Esophagus muscularis mucosa (tissue), 4 donors: ENCODE data around the gene THBS1. TPM values are rescaled to one million over a fixed set of nuclear protein-coding genes. Genes with fewer than 3 reads are reported as not detected.
A peak's percentile ranks its signal among the peaks of the same experiment; 100 is the strongest.

Experiments used
- DNase-seq: peaks from one replicate; pipeline ENCODE4 v3.0.0-alpha.2; 2017; ENCODE audit errors: extremely low spot score
- H3K27ac ChIP-seq, 4 donors: fragments of 200-600 bp; sonication (generic); replicated peaks in 1 of 4; 1 replicate in 3 of 4; 2 replicates in 1 of 4; pipeline ENCODE4 v1.5.1; 2016 to 2019; ENCODE audit warnings: mild to moderate bottlenecking in 1 of 4
- H3K27me3 ChIP-seq, 4 donors: fragments of 200-600 bp; sonication (generic); one replicate each; pipeline versions ENCODE4 v1.5.1 to v1.6.0; 2016 to 2019
- H3K36me3 ChIP-seq, 4 donors: fragments of 200-600 bp; sonication (generic); one replicate each; pipeline ENCODE4 v1.5.1; 2016 to 2019
- H3K4me1 ChIP-seq, 4 donors: fragments of 200-600 bp; sonication (generic); one replicate each; pipeline ENCODE4 v1.5.1; 2016 to 2019
- H3K4me3 ChIP-seq, 4 donors: fragments of 200-600 bp; sonication (generic); 1 replicate in 2 of 4; 2 replicates in 2 of 4; pipeline ENCODE4 v1.5.1; 2016 to 2019; ENCODE audit warnings: mild to moderate bottlenecking in 4 of 4, moderate library complexity in 1 of 4
- H3K9me3 ChIP-seq, 4 donors: fragments of 200-600 bp; sonication (generic); 1 replicate in 3 of 4; 2 replicates in 1 of 4; pipeline ENCODE4 v1.5.1; 2016 to 2019
- CTCF ChIP-seq, 3 experiments: fragments of 200-600 bp in 2 of 3; fragments of 450-650 bp in 1 of 3; sonication (generic) in 2 of 3; IDR thresholded peaks; one replicate each; pipeline ENCODE4 v1.5.1; 2017 to 2019; ENCODE audit warnings: antibody characterized with exemption in 3 of 3, mild to moderate bottlenecking in 2 of 3, moderate library complexity in 1 of 3
- EP300 ChIP-seq: sonication (generic); formaldehyde crosslinking; IDR thresholded peaks from one replicate; pipeline ENCODE4 v1.6.1; 2017; ENCODE audit warnings: antibody characterized with exemption
- POLR2A ChIP-seq: fragments of 450-650 bp; IDR thresholded peaks from one replicate; pipeline ENCODE4 v1.6.1; 2017; ENCODE audit warnings: antibody characterized with exemption, moderate library complexity, mild to moderate bottlenecking, low read depth
- POLR2AphosphoS5 ChIP-seq, 2 donors: sonication (generic); formaldehyde crosslinking; IDR thresholded peaks; one replicate each; pipeline ENCODE4 v1.6.1; 2017; ENCODE audit warnings: antibody characterized with exemption in 2 of 2
- WGBS: methylation state at CpG from one replicate; pipeline ENCODE4 v1.1.5; 2018; 5-methylcytosine and 5-hydroxymethylcytosine counted together
- intact Hi-C: fragments of 100-400 bp; cut with DNase I; formaldehyde crosslinking; loops from one replicate; pipeline ENCODE4 v1.15.1; 2023
- total RNA-seq, 4 donors: library from RNA; depleted of rRNA; stranded (reverse); fragments of >200 nt; gene quantifications; one replicate each; pipeline versions ENCODE4 v1.1.0 to v1.2.1, GENCODE V29; 2016

The THBS1 gene
- total RNA-seq, 4 donors from 2014 or later = 188 to 4,072 (median 270) TPM

- TF ChIP-seq POLR2A (no peak), POLR2AphosphoS5 (IDR thresholded peaks at IDR 0.05) (no peak), EP300 (no peak), CTCF (IDR thresholded peaks at IDR 0.05) (no peak)
- H3K9me3 ChIP-seq = no peaks in the 10 kb centered on the region
- H3K36me3 ChIP-seq = no peaks in the 10 kb centered on the region
- WGBS = 88% methylated on average over 1 of the region's 1 CpG
- H3K4me1 ChIP-seq = peaks cover 6 to 36% (median 31%) of the 10 kb centered on the region in 4 donors
- peak overlapping the region in 3 of 4 donors; percentile 14 to 43 (median 42) for H3K27ac ChIP-seq
- no peaks in the 10 kb centered on the region for H3K27me3 ChIP-seq
- no peak overlapping the region for H3K4me3 ChIP-seq
- intact Hi-C loops = loop anchor here (2.0 to 10.0 kb wide), 2 partner anchors 580 to 754 kb away; no protein-coding TSS in a partner anchor
- DNase-seq = peak; percentile 45
Measured at GRCh38 chr15:39574427-39574826, 6.5 kb upstream of the THBS1 start.

- no peak overlapping the region for H3K4me3 ChIP-seq
- peak; percentile 37 for DNase-seq
- intact Hi-C loops = loop anchor here (2.0 to 10.0 kb wide), 3 partner anchors 448 to 754 kb away; no protein-coding TSS in a partner anchor
- H3K9me3 ChIP-seq = no peaks in the 10 kb centered on the region
- WGBS = 91% methylated on average over 6 of the region's 6 CpGs
- TF ChIP-seq POLR2AphosphoS5 (IDR thresholded peaks at IDR 0.05) (no peak), POLR2A (no peak), EP300 (no peak)
- peaks cover 12 to 38% (median 35%) of the 10 kb centered on the region in 4 donors for H3K4me1 ChIP-seq
- H3K27ac ChIP-seq = no peak overlapping the region
- H3K27me3 ChIP-seq = no peaks in the 10 kb centered on the region
- no peaks in the 10 kb centered on the region for H3K36me3 ChIP-seq
Measured at GRCh38 chr15:39575180-39575579, 5.7 kb upstream of the THBS1 start.

- H3K4me1 ChIP-seq = peaks cover 17 to 52% (median 50%) of the 10 kb centered on the region in 4 donors
- H3K36me3 ChIP-seq = peaks cover 0 to 23% (median 19%) of the 10 kb centered on the region in 4 donors
- peaks cover 0 to 3% (median 0%) of the 10 kb centered on the region in 4 donors for H3K27me3 ChIP-seq
- TF ChIP-seq POLR2A (no peak), CTCF (IDR thresholded peaks at IDR 0.05) (peak in 1 of 3 experiments; percentile 41), EP300 (no peak), POLR2AphosphoS5 (IDR thresholded peaks at IDR 0.05) (no peak)
- 60% methylated on average over 5 of the region's 5 CpGs for WGBS
- H3K4me3 ChIP-seq = peak overlapping the region; percentile 61 to 90 (median 77)
- peak overlapping the region; percentile 87 to 96 (median 94) for H3K27ac ChIP-seq
- DNase-seq = peak; percentile 83
- H3K9me3 ChIP-seq = peaks cover 0 to 3% (median 0%) of the 10 kb centered on the region in 4 donors
- intact Hi-C loops = loop anchor here (2.0 to 10.0 kb wide), 3 partner anchors 106 to 584 kb away; no protein-coding TSS in a partner anchor
Measured at GRCh38 chr15:39578851-39579486, 1.9 kb upstream of the THBS1 start.

- H3K36me3 ChIP-seq = peaks cover under 1 to 29% (median 25%) of the 10 kb centered on the region in 4 donors
- intact Hi-C loops = loop anchor here (2.0 to 10.0 kb wide), 8 partner anchors 103 to 875 kb away; no protein-coding TSS in a partner anchor
- peaks cover 0 to 3% (median 0%) of the 10 kb centered on the region in 4 donors for H3K9me3 ChIP-seq
- peak overlapping the region; percentile 61 to 90 (median 77) for H3K4me3 ChIP-seq
- peaks cover 0 to 3% (median 0%) of the 10 kb centered on the region in 4 donors for H3K27me3 ChIP-seq
- peak overlapping the region; percentile 87 to 96 (median 94) for H3K27ac ChIP-seq
- DNase-seq = peak; percentile 95
- peaks cover 21 to 55% (median 52%) of the 10 kb centered on the region in 4 donors for H3K4me1 ChIP-seq
- 5% methylated on average over 18 of the region's 18 CpGs for WGBS
- TF ChIP-seq POLR2A (no peak), EP300 (peak; percentile 44), CTCF (IDR thresholded peaks at IDR 0.05) (no peak), POLR2AphosphoS5 (IDR thresholded peaks at IDR 0.05) (peak; percentile 65)
Measured at GRCh38 chr15:39579487-39580116, 1.3 kb upstream of the THBS1 start.

- intact Hi-C loops = loop anchor here (2.0 to 10.0 kb wide), 5 partner anchors 102 to 875 kb away; no protein-coding TSS in a partner anchor
Measured at GRCh38 chr15:39580117-39580484, 778 bp upstream of the THBS1 start.

More at GRCh38 chr15:39580117-39580484, 778 bp upstream of the THBS1 start:
- WGBS = 0% methylated on average over 25 of the region's 29 CpGs
- peaks cover 21 to 60% (median 57%) of the 10 kb centered on the region in 4 donors for H3K4me1 ChIP-seq
- H3K27ac ChIP-seq = peak overlapping the region; percentile 87 to 96 (median 94)
- peak overlapping the region; percentile 61 to 90 (median 77) for H3K4me3 ChIP-seq
- TF ChIP-seq CTCF (IDR thresholded peaks at IDR 0.05) (peak; percentile 99 to 100 (median 99)), POLR2A (no peak), POLR2AphosphoS5 (IDR thresholded peaks at IDR 0.05) (peak in 1 of 2 donors; percentile 5), EP300 (no peak)
- peak; percentile 98 for DNase-seq
- H3K27me3 ChIP-seq = peaks cover 0 to 3% (median 0%) of the 10 kb centered on the region in 4 donors
- peaks cover 5 to 34% (median 30%) of the 10 kb centered on the region in 4 donors for H3K36me3 ChIP-seq
- peaks cover 0 to 3% (median 0%) of the 10 kb centered on the region in 4 donors for H3K9me3 ChIP-seq
